NCI-H526 treated with DMSO at 0.1 percent for 48 hours (cell line): ENCODE measurements around the gene PTPRB.

Experiments used
- DNase-seq: peaks from one replicate; lab custom pipeline; 2025; lab: John Stamatoyannopoulos, UW

Gene PTPRB

DNA sequence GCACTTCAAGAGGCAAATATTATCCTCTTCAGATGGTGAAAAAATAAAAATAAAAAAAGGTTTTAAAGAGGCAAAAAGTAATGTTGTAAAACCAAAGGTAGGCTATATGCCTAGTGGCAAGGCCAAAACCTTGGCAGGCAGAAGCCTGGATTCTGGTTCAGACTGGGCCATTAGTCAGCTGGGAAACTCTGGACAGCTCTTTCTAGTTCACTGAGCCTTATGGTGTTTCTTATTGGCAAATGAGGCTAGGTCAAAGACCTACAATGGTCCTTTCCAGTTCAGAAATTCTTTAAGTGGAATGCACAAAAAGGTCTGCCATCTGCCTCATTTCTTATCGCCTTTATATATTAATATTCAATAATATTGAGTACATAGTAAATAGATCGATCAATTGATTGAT lies 44.6 kb downstream of the PTPRB start:
- DNase-seq, result no peak

DNA sequence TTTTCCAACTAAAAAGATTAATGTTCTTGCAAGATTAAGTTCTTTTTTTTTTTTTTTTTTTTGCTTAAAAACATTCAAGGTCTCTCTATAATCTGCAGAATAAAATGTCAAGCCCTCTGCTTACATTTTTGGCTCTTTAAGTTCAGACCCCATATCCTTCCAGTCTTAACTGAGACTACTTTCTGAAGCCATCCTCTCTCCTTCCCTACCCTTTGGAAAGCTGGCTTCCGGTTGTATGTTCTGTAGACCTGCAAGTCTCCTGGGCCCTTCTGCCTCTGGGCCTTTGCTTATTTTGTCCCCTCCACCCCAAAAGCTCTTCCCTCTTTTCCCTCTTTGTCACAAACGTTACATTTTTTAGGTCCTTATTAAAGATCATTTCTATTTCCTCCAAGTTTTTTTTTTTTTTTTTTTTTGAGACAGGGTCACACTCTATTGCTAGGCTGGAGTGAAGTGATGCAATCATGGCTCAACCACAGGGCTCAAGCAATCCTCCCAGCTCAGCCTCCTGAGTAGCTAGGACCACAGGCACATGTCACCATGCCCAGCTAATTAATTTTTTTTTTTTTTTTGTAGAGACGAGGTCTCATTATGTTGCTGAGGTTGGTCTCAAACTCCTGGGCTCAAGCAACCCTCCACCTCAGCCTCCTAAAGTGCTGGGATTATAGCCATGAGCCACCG lies 46.5 kb downstream of the PTPRB start:
- no peak for DNase-seq

DNA sequence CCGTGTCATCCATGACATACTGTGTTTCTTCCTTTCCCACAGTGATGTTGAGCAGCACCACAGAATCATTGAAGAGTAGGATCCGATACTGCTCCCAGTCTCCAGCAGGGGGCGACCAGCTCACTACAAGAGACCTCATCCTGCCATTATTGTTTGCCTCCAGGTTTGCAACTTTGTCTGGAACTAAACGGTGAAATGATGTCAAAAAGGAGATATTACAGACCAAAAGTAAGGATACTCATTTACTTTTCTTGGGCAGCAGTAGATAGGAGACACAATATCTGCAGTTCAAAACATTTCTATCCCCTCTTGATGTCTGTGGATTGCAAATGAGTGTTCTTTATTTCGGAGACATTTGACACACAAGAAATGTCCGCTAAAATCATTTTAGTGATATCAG lies 47.2 kb downstream of the PTPRB start:
- peak; percentile 45 for DNase-seq

DNA sequence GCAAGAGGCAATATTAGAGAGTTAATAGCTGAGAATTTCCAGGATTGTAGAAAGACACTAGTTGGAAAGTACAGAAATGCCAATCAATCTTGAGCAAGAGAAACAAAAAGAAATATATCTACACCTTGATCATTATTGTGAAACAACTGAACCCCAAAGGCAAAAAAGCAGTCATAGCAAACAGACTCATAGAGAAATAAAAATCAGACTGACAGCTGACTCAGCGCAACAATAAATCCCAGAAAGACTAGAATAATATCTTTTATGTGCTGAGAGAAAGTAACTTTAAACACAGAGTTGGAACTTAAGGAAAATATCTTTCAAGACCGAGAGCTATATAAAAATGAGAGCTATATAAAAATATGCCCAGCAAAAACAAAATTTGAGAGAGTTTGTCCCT lies 52.9 kb downstream of the PTPRB start:
- no peak for DNase-seq

DNA sequence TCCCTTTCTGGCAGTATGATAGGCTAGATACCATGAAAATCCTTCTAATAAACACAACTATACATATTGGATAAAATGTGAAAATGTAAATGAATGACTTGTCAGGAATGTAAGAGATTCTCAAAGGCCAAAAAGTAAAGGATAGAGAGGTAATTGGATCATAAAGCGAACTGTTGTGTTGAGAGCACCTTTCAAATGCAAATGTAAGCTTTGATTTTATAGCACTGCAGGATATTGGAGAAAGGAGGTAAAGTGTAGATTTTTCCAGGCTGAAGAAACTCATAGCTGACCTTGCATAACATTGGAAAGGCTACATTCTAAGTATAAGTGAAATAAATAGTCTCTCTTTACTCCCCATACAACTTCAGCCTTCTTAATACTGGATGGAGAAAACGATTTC lies 54.0 kb downstream of the PTPRB start:
- DNase-seq, result no peak

DNA sequence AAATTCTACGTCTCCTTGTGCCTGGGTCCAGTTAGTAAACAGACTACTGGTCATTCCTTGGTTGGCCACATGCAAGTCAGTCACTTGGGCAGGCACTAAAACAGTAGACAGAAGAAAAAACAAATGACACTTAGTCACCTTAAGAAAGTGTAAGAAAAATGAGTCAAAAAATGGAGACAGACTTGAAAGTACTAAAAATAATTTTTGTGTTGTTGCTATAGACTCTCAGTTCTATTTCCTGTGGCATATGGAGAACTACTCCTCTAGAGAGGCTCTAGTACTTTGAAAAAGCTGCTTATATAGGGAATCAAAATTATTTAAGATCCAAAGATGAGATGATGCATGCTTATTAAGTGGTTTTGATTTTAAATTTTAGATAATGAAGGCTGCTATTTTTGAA lies 56.0 kb downstream of the PTPRB start:
- DNase-seq, result no peak

DNA sequence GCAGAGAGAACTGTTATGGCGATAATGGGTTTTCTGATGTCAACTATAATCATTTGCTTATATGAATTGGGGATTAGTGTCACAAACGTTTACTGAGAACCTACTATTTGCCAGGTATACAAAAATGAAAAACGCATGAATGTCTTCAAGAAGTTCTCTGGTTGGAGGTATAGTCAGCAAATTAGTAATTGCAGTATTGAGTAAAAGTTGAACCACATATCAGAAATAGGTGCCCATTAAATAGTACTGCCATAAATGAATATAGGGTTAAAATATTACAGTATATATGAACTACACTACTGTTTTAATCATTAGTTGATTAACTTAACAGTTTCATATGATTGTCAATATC lies 60.0 kb downstream of the PTPRB start:
- DNase-seq, result no peak

DNA sequence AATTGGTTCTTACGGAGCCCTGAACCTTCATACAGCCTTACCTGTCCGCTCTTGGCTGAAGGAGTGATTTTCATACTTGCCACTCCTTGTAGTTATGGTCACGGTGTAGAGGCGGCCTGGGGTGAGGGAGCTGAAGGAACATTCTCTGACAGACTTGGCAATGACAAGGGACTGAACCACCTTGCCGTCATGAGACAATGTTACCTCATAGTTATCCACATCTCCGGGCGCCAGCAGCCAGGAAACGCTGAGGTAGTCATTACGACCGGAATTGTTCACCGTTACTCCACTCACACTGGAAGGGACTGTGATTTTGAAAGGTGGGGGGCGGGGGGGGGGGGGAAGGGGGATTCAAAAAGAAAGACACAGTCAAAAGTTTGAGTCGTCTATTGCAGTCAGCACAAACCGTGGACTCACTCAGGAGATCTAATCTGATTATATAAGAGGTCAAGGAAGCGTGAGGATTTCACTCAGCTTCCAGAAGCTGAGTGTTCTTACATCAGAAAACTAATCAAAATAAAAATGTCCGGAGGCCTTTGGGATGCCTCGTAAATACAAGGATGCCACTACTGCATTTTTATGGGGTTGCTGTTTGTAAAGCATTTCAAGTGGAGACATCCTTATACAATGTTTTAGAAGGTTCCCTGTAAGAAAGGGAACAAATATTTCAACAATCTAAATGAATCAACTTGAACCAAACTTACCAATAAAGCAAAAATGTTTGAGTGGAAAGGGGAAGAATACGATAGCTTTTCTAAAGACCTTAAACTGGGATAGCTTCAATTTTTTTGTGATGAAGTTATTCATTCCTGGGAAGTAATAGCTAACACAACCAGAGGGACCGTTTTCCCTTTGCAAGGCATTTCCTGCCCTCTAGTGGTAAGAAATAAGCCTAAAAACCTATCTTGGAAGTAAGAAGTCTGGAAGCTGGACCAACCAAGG lies 60.6 kb downstream of the PTPRB start:
- peak; percentile 77 for DNase-seq

DNA sequence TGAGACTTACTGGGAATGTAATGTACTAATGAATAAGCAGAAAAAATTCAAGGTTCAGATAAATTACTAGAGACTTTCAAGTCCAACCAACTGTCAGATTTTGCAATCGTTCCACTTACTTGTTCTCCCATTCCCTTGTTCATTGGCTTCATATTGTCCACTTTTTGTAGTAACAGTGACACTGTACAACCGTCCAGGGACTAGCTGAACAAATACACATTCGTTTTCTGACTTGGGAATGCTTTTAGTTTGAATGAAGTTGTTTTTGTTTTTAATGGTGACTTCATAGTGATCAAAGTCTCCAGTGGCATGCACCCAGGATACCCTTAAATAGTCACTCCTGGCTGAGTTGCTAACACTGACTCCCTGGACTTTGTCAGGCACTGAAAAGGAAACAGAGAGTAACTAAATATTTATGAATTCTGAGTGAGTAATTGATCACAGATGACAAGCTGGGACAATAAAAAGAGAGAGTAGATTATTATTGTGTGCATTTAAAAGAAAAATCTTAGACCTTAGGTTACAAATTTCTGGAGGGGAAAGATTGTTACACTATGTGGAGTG lies 65.4 kb downstream of the PTPRB start:
- no peak for DNase-seq

DNA sequence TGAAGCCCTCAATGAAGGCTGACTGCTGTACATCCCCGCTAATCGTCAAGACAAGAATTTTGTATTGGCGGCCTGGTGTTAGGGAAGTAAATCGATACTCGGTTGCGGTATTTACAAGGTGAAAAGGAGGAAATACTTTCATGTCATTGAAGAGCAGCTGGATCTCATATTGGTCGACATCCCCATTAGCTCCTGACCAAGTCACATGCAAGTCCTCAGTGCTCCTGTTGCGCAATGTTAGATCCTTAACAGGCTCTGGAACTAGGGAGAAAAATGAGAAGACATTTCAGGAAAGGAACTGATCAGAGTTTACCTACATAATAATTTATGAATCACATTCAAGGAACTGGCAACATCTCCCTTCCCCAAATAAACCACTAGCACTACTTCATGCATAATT lies 66.2 kb downstream of the PTPRB start:
- DNase-seq, result no peak

DNA sequence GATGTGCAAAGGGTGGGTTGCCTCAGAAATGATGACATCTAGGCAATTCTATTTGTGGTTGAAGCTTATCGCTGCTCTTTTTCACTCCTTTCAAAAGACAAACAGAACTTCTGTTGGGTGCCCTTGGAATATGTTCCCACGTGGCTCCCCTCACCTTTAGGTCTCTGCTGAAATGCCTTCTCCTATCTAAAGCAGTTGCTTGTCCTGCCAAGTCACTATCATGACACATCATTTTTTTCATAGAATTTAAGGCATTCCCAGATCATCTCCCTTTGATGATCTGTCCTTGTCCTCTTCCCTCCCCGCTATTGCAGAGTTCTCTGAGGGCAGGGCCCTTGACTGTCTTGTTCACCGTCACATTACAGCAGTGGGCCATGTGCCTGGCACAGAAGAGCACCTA lies 75.7 kb downstream of the PTPRB start:
- no peak for DNase-seq

DNA sequence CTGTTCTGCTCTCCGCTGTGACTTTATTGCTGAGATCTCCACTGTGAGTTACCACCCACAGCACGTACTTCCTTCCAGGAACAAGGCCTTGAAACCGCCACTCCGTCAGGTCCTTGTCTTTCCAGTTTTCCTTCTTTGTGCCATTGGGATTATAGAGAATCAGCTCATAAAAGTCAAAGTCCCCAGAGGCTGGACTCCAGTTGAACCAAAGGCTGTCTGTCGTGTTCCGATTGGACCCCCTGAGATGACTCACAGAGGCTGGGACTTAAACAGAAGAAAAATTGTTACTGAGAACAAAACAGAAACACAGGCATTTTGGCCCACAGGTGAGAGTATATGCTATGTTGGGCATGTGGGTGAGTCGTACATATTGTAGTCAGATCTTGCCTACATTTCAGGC lies 76.6 kb downstream of the PTPRB start:
- DNase-seq, result no peak

DNA sequence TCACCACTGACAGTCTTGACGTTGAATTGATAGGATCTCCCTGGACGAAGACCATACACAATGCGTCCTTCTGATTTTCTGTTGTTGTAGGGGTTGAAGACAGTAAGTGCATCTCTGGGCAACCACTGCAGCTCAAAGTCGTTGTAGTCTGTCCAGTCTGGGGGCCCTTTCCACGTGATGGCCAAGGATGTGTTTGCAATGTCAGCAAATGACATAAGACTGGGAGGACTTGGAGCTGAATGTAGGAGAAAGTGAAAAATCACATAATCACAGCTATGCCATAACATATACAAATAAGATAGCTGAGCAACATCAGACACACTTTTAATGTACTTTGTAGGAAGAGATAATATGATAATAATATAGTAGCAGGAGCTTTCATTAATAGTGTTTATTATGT lies 77.8 kb downstream of the PTPRB start:
- no peak for DNase-seq

DNA sequence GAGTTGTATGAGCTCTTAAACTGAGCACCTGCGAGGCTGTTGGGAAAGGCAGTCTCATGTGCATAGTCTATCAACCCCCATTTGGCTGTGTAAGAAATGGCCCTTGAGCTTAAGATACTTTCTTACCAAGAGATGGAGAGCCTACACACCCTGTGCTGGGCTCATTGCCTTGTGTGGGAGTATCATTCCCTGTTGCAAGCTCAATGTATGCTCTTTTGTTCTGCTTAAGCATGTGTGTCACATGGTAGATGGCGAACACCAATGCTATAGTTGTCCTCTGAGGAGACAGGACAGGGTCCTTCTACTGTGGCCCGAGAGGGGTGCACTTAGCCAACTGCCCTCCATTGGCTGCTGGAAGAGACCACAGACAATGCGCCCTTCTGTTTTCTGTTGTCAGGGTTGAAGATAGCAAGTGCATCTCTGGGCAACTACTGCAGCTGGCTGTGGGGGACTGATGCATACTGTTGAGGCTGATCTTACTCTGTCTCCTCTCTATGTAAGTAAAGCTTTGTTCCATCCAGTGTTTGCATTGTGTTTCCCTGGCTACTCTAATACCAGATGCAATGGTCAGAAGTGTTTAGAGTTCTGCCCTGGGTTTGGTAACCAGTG lies 79.5 kb downstream of the PTPRB start:
- DNase-seq, result no peak

DNA sequence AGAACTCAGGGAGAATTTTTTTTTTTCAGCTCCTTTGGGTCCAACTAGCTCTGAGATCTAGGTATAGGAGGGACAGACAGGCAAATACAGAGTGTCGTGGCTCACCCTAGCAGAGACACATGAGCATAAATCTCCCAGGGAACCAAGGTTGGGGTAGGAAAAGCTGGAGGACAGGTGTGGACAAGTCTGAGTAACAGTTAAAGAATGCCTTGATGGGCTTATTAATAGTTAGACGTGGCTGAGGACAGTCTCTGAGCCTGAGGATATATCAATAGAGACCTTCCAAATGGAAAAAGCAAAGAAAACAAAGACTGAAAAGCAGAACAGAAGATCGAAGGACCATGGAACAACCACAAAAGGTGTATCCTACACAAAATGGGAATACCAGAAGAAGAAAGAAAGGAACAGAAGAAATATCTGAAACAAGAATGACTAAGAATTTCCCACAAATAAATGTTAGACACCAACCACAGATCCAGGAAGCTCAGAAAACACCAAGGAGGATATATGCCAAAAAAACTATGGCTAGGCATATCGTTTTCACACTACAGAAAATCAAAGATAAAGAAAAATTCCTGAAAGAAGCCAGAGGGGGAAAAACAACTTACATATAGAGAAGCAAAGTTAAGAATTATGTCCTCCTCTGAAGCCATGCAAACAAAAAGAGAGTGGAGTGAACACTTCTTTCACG lies 80.9 kb downstream of the PTPRB start:
- DNase-seq, result no peak

DNA sequence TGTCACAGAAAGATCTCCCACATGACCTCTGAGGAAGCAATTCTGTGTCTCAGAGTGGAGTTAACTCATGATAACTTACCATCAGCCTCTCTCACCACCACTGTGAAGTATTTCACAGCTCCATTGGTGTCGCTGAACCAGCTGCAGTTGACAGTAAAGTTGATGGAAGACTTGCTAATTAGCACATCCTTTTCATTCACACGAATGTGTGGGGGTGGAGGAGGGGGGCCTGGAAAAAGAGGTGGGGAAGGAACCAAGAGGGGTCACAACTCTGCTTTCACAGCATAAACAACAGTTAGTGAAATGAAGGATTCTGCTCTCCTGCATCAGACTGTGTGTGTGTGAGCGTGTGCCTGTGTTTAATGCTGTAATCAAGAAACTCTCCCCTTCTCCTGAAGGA lies 82.1 kb downstream of the PTPRB start:
- DNase-seq, result no peak

DNA sequence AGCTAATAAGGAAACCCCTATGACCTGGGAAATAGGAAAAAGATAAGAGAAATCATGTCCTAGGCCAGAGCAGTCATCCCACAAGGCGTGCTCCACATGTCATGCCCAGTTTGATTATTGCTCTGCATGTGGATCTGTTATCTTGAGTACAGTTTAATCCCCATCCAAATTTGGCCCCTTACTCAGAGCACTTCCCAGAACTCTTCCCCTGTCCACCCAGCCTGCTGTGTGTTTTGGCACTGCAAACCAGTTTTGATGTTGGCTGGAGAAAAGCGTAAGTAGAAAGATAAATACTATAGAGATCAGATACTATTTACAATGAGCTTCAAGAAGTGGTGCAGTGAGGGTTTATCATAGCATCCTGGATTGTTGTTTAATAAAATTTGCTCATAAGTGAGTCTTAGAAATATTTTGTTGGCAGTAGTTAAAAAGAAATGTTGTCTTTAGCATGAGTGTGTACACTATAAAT lies 83.8 kb downstream of the PTPRB start:
- no peak for DNase-seq

DNA sequence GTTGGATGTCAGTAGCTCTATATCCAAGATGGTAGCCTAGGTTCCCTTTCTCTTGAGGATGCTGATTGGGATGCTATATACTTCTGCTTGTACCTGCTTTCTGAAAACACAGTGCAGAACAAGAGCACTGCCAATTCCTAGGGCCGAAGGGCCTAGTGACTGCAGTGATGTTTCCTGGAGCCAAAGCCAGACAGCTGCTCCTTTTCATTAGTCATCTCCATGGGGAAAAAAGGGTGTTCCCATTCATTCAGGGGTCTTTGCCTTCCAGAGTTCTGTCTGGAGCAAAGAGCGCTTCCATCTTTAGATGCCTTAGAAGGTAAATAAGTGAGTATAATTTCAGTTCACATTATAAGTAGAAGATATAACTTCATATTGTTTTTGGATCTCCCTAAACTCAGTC lies 85.5 kb downstream of the PTPRB start:
- no peak for DNase-seq

DNA sequence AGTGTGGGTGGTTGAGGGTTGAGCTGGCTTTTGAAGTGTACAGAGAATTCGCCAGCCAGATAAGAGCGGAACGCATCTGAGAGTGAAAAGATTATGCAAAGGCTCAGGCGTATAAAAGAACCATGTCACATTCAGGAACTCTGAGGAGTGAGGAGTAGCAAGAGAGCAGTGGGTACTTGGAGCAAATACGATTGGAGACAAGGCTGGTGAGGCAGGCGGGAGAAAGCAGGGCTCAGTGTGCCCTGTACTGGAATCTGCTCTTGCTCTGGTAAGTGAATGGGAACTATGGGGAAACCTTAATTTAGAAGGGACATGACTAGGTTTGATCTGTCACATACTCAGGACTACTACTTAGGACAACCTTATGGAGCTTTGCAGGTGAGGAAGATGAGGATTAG lies 87.0 kb downstream of the PTPRB start:
- DNase-seq, result no peak

DNA sequence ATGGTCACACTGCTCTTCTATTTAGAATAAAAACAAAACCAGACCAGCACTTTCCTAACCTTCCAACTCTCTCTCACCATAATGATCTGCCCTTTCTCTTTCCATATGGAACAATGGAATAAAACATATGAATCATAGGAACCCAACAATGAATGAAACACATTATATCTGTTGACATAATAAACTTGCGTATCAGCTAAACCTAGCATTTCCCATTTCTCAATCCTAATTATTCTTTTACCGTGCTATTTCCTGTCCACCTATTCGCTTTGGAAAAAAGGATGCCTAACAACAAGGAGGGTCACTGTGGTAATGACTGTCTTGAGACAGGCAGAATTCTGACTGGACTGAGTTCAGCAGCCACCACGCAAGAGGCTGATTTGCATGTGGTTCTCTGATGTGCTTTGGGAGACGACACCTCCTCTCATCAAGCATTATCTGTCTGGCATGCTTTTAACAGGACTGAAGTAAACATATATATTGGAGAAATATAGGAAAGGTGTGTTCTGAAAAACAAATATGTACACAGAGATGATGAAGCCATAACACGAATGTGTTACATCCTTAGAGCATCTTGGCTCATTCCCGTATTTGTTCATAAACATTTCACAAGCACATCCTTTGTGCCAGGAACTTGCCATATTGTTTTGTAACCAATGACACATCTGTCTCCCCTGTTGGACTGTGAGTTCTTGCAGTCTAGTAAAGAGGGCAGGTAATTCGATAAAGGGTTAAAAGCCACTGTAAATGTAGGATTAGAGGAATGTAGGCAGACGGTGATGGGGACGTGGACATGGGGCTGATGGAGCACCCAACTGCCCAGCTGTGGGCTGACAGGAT lies 87.7 kb downstream of the PTPRB start:
- DNase-seq, result peak; percentile 46

DNA sequence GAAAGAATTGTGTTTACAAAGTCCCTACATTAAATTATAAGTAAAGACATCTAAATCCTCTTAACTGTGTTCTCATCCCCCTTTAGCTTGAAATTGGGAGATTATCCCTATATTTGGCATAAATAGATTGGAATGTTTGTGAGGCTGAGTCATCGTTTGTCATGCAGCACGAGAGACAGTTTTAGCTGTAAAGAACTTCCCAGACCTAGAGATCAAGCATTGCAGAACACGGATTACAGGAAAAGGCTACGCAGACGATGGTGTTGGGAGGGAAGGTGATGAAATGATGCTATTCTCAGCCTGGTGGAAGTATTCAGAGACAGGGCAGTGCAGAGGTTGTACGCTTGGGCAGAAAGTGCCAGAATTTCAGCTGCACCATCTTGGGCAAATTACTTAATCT lies 93.8 kb downstream of the PTPRB start:
- no peak for DNase-seq
